CD4-positive, alpha-beta T cell treated with Interleukin-12 subunit alpha and Interleukin-12 subunit beta, for 1 hour (primary cell): ENCODE results near the gene RHOXF2.

ENCODE experiments used
- DNase-seq: peaks from one replicate; pipeline ENCODE4 v3.0.0-alpha.2; 2020

Gene RHOXF2

GRCh38 chrX:120205816-120206753 lies 47.7 kb downstream of the RHOXF2 start:
- no peak for DNase-seq

- DNase-seq: no peak
These were observed 48.7 kb downstream of the RHOXF2 start for GRCh38 chrX:120207009-120207605.

GRCh38 chrX:120213438-120214265 lies 55.2 kb downstream of the RHOXF2 start:
- peak; percentile 56 for DNase-seq
